Neural progenitor cell (in vitro differentiated cells): ENCODE measurements around the gene B3GLCT. TPM values are rescaled to one million over a fixed set of nuclear protein-coding genes. Genes with fewer than 3 reads are reported as not detected.

Source experiments
- DNase-seq: peaks from one replicate; pipeline ENCODE4 v3.0.0-alpha.2; 2016; ENCODE audit warnings: low spot score
- H2AFZ ChIP-seq: fragments of 200-600 bp; sonication (generic); replicated peaks from 2 replicates; pipeline ENCODE4 v1.6.1; 2016; ENCODE audit warnings: antibody characterized with exemption
- H3F3A ChIP-seq: fragments of 200-600 bp; sonication (generic); 2 replicates; pipeline ENCODE4 v1.6.1; 2016; ENCODE audit warnings: antibody characterized with exemption, low read depth
- H3K27ac ChIP-seq: fragments of 200-600 bp; sonication (generic); 2 replicates; pipeline ENCODE4 v1.5.1; 2016; ENCODE audit warnings: mild to moderate bottlenecking
- H3K27me3 ChIP-seq: fragments of 200-600 bp; sonication (generic); 2 replicates; pipeline ENCODE4 v1.6.1; 2016; ENCODE audit warnings: mild to moderate bottlenecking, moderate library complexity
- H3K36me3 ChIP-seq: fragments of 200-600 bp; sonication (generic); 2 replicates; pipeline ENCODE4 v1.5.1; 2016
- H3K4me1 ChIP-seq: fragments of 200-600 bp; sonication (generic); 2 replicates; pipeline ENCODE4 v1.6.1; 2016; ENCODE audit warnings: mixed run types
- H3K4me2 ChIP-seq: fragments of 200-600 bp; sonication (generic); 2 replicates; pipeline ENCODE4 v1.6.1; 2016
- H3K4me3 ChIP-seq: fragments of 200-600 bp; sonication (generic); 2 replicates; pipeline ENCODE4 v1.5.1; 2016
- H3K79me2 ChIP-seq: fragments of 200-600 bp; sonication (generic); 2 replicates; pipeline ENCODE4 v1.6.1; 2016; ENCODE audit warnings: low read depth
- H3K9ac ChIP-seq: fragments of 200-600 bp; sonication (generic); 2 replicates; pipeline ENCODE4 v1.6.1; 2016
- H3K9me3 ChIP-seq: fragments of 200-600 bp; sonication (generic); 2 replicates; pipeline ENCODE4 v1.5.1; 2016; ENCODE audit warnings: low read depth
- H4K20me1 ChIP-seq: fragments of 200-600 bp; sonication (generic); 2 replicates; pipeline ENCODE4 v1.6.1; 2016; ENCODE audit warnings: low read depth
- H3K27ac Mint-ChIP-seq: 3 replicates; pipeline ENCODE4 v1.8.0; 2021; ENCODE audit warnings: mixed read lengths
- H3K27me3 Mint-ChIP-seq: 2 replicates; pipeline ENCODE4 v1.8.0; 2022; ENCODE audit warnings: low read depth, mild to moderate bottlenecking, inconsistent platforms, moderate library complexity, mixed read lengths; ENCODE audit not compliant: insufficient read depth
- H3K36me3 Mint-ChIP-seq: 3 replicates; pipeline ENCODE4 v1.8.0; 2021; ENCODE audit warnings: mixed read lengths
- H3K4me1 Mint-ChIP-seq: 3 replicates; pipeline ENCODE4 v1.8.0; 2021; ENCODE audit warnings: mixed read lengths
- H3K4me3 Mint-ChIP-seq: 3 replicates; pipeline ENCODE4 v1.8.0; 2021; ENCODE audit warnings: mild to moderate bottlenecking, moderate library complexity, mixed read lengths
- H3K9me3 Mint-ChIP-seq: 3 replicates; pipeline ENCODE4 v1.8.0; 2020; ENCODE audit warnings: mixed read lengths
- EZH2 ChIP-seq: fragments of 200-600 bp; sonication (generic); IDR thresholded peaks from 2 replicates; pipeline ENCODE4 v1.6.1; 2017; ENCODE audit warnings: antibody characterized with exemption, mild to moderate bottlenecking, moderate library complexity
- EZH2phosphoT487 ChIP-seq: fragments of 200-600 bp; sonication (generic); IDR thresholded peaks from 2 replicates; pipeline ENCODE4 v1.6.1; 2017; ENCODE audit warnings: antibody characterized with exemption
- total RNA-seq: library from RNA; depleted of rRNA; stranded (reverse); fragments of >200 nt; gene quantifications from 2 replicates; pipeline ENCODE4 v1.2.3, GENCODE V29; 2015; ENCODE audit warnings: low replicate concordance
- TF ChIP-seq, protein P1 (sequence below): fragments of 200-600 bp; sonication (generic); IDR thresholded peaks from 2 replicates; pipeline ENCODE4 v1.5.1; 2017; ENCODE audit warnings: antibody characterized with exemption, mild to moderate bottlenecking

The B3GLCT gene
- total RNA-seq, 1 donor from 2014 or later = 16.9 TPM

DNA sequence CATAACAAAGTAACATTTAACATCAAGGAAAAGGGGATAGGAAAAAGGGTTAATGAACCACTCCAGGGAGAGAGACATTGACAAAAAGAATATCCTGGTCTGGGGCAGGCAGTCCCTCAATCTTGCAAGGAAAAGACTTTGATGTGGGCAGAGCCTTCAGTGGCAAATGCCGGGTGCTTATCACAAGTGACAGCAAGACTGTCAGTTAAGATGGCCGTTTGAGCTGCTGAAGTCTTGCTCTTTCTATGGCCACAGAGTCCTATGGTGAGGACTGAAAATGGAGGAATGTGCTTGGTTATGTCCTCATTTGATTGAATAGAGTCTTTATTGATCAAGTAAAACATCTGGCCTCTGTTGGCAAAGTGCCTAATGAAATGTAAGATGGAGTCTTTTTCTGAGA, 112.1 kb downstream of the B3GLCT start:
- Mint-ChIP-seq H3K36me3 (peaks cover 32% of the 10 kb centered on the region), H3K9me3 (peaks cover 39% of the 10 kb centered on the region), H3K27ac (no peak overlapping the region), H3K4me3 (no peak overlapping the region), H3K27me3 (peaks cover 2% of the 10 kb centered on the region), H3K4me1 (no peaks in the 10 kb centered on the region)
- H3F3A ChIP-seq = no peaks in the 10 kb centered on the region
- H2AFZ ChIP-seq = no peak overlapping the region
- no peaks in the 10 kb centered on the region for H3K79me2 ChIP-seq
- peaks cover 4% of the 10 kb centered on the region for H3K36me3 ChIP-seq
- no peaks in the 10 kb centered on the region for H3K27me3 ChIP-seq
- no peaks in the 10 kb centered on the region for H4K20me1 ChIP-seq
- H3K4me2 ChIP-seq = no peak overlapping the region
- no peak overlapping the region for H3K27ac ChIP-seq
- H3K9me3 ChIP-seq = peaks cover 12% of the 10 kb centered on the region
- no peak overlapping the region for H3K4me3 ChIP-seq
- H3K4me1 ChIP-seq = no peaks in the 10 kb centered on the region
- no peak for DNase-seq
- TF ChIP-seq EZH2 (no peak), EZH2phosphoT487 (no peak)
- TF ChIP-seq, protein P1, sequence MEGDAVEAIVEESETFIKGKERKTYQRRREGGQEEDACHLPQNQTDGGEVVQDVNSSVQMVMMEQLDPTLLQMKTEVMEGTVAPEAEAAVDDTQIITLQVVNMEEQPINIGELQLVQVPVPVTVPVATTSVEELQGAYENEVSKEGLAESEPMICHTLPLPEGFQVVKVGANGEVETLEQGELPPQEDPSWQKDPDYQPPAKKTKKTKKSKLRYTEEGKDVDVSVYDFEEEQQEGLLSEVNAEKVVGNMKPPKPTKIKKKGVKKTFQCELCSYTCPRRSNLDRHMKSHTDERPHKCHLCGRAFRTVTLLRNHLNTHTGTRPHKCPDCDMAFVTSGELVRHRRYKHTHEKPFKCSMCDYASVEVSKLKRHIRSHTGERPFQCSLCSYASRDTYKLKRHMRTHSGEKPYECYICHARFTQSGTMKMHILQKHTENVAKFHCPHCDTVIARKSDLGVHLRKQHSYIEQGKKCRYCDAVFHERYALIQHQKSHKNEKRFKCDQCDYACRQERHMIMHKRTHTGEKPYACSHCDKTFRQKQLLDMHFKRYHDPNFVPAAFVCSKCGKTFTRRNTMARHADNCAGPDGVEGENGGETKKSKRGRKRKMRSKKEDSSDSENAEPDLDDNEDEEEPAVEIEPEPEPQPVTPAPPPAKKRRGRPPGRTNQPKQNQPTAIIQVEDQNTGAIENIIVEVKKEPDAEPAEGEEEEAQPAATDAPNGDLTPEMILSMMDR = no peak
- H3K9ac ChIP-seq = no peak overlapping the region

DNA sequence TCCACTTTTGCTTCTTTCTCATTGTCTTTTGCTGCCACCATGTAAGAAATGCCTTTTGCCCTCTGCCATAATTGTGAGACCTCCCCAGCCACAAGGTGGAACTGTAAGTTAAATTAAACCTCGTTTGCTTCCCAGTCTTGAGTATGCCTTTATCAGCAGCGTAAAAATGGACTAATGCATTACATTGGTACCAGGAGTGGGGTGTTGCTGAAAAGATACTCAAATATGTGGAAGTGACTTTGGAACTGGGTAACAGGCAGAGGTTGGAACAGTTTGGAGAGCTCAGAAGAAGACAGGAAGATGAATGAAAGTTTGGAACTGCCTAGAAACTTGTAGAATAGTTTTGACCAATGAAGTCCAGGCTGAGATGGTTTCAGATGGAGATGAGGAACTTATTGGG, 115.2 kb downstream of the B3GLCT start:
- no peak overlapping the region for H3K9ac ChIP-seq
- H3K4me3 Mint-ChIP-seq = no peak overlapping the region
- DNase-seq = no peak
- H3F3A ChIP-seq = no peaks in the 10 kb centered on the region
- H3K4me1 Mint-ChIP-seq = no peaks in the 10 kb centered on the region
- no peak overlapping the region for H3K4me3 ChIP-seq
- peaks cover 36% of the 10 kb centered on the region for H3K36me3 Mint-ChIP-seq
- no peaks in the 10 kb centered on the region for H3K27me3 ChIP-seq
- no peak overlapping the region for H2AFZ ChIP-seq
- no peak overlapping the region for H3K4me2 ChIP-seq
- peaks cover 12% of the 10 kb centered on the region for H3K9me3 ChIP-seq
- no peaks in the 10 kb centered on the region for H4K20me1 ChIP-seq
- H3K9me3 Mint-ChIP-seq = peaks cover 43% of the 10 kb centered on the region
- no peak overlapping the region for H3K27ac ChIP-seq
- no peaks in the 10 kb centered on the region for H3K27me3 Mint-ChIP-seq
- H3K36me3 ChIP-seq = peaks cover 4% of the 10 kb centered on the region
- H3K27ac Mint-ChIP-seq = no peak overlapping the region
- TF ChIP-seq, protein P1 = no peak
- no peak for TF ChIP-seq EZH2
- no peak for TF ChIP-seq EZH2phosphoT487
- H3K4me1 ChIP-seq = no peaks in the 10 kb centered on the region
- no peaks in the 10 kb centered on the region for H3K79me2 ChIP-seq

DNA sequence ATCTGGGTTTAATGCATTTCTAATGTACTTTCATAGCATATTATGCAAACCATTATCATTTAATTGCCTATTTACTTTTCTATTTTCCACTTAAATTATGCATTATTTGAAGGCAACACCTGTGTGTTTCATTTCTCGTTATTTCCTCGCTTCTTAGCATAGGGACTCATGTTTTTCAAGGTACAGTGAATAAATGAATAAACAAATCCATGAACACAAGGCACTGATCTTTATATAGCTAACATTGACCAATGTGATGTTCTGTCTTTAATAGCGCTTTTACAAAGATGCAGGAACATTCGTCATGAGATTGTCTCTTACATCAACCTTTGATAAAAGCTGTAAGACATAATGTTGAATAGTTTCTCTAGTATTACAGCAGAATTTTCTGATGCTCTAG, 121.2 kb downstream of the B3GLCT start:
- no peaks in the 10 kb centered on the region for H3K9me3 ChIP-seq
- no peak for DNase-seq
- H4K20me1 ChIP-seq = no peaks in the 10 kb centered on the region
- TF ChIP-seq EZH2 = no peak
- TF ChIP-seq, protein P1 = no peak
- TF ChIP-seq EZH2phosphoT487 = no peak
- H3K9me3 Mint-ChIP-seq = peaks cover 24% of the 10 kb centered on the region
- no peak overlapping the region for H3K4me3 Mint-ChIP-seq
- H3K27me3 ChIP-seq = no peaks in the 10 kb centered on the region
- no peaks in the 10 kb centered on the region for H3F3A ChIP-seq
- no peak overlapping the region for H3K27ac Mint-ChIP-seq
- H3K79me2 ChIP-seq = no peaks in the 10 kb centered on the region
- H3K27me3 Mint-ChIP-seq = peaks cover 3% of the 10 kb centered on the region
- H3K36me3 Mint-ChIP-seq = peaks cover 24% of the 10 kb centered on the region
- no peak overlapping the region for H3K4me2 ChIP-seq
- no peak overlapping the region for H2AFZ ChIP-seq
- H3K9ac ChIP-seq = no peak overlapping the region
- H3K4me1 ChIP-seq = peaks cover 7% of the 10 kb centered on the region
- H3K4me3 ChIP-seq = no peak overlapping the region
- no peaks in the 10 kb centered on the region for H3K36me3 ChIP-seq
- peaks cover 16% of the 10 kb centered on the region for H3K4me1 Mint-ChIP-seq
- no peak overlapping the region for H3K27ac ChIP-seq
